22Rv1 (cell line): ENCODE measurements around the gene PHB1.

ENCODE experiments used
- ZFX ChIP-seq: fragments of 450-650 bp; IDR thresholded peaks from 2 replicates; pipeline ENCODE4 v1.6.1; 2017; ENCODE audit warnings: antibody characterized with exemption, borderline replicate concordance
- TF ChIP-seq, protein P1 (sequence below): fragments of 450-650 bp; IDR thresholded peaks from 2 replicates; pipeline ENCODE4 v1.5.1; 2017; ENCODE audit warnings: mild to moderate bottlenecking

- TF ChIP-seq, protein P1, sequence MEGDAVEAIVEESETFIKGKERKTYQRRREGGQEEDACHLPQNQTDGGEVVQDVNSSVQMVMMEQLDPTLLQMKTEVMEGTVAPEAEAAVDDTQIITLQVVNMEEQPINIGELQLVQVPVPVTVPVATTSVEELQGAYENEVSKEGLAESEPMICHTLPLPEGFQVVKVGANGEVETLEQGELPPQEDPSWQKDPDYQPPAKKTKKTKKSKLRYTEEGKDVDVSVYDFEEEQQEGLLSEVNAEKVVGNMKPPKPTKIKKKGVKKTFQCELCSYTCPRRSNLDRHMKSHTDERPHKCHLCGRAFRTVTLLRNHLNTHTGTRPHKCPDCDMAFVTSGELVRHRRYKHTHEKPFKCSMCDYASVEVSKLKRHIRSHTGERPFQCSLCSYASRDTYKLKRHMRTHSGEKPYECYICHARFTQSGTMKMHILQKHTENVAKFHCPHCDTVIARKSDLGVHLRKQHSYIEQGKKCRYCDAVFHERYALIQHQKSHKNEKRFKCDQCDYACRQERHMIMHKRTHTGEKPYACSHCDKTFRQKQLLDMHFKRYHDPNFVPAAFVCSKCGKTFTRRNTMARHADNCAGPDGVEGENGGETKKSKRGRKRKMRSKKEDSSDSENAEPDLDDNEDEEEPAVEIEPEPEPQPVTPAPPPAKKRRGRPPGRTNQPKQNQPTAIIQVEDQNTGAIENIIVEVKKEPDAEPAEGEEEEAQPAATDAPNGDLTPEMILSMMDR: no peak
- TF ChIP-seq ZFX: no peak
Measured at GRCh38 chr17:49425004-49425286, 10.3 kb upstream of the PHB1 start.
